ENCODE data around the gene ERC1. TPM values are rescaled to one million over a fixed set of nuclear protein-coding genes. Genes with fewer than 3 reads are reported as not detected.
A peak's percentile ranks its signal among the peaks of the same experiment; 100 is the strongest.

Gene ERC1
- total and polyA plus RNA-seq, 4 donors: 7.4 to 78.2 (median 39.8) TPM

GRCh38 chr12:1459339-1459738, 468.3 kb downstream of the ERC1 start:
- H3K27me3 ChIP-seq (ENCODE audit: control insufficient read depth in 3 of 3, insufficient read depth in 3 of 3, low read length in 2 of 3): no peaks in the 10 kb centered on the region
- TF ChIP-seq, protein P1, sequence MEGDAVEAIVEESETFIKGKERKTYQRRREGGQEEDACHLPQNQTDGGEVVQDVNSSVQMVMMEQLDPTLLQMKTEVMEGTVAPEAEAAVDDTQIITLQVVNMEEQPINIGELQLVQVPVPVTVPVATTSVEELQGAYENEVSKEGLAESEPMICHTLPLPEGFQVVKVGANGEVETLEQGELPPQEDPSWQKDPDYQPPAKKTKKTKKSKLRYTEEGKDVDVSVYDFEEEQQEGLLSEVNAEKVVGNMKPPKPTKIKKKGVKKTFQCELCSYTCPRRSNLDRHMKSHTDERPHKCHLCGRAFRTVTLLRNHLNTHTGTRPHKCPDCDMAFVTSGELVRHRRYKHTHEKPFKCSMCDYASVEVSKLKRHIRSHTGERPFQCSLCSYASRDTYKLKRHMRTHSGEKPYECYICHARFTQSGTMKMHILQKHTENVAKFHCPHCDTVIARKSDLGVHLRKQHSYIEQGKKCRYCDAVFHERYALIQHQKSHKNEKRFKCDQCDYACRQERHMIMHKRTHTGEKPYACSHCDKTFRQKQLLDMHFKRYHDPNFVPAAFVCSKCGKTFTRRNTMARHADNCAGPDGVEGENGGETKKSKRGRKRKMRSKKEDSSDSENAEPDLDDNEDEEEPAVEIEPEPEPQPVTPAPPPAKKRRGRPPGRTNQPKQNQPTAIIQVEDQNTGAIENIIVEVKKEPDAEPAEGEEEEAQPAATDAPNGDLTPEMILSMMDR (IDR thresholded peaks at IDR 0.05; ENCODE audit: control extremely low read depth, extremely low read depth): no peak
- H3K9ac ChIP-seq (ENCODE audit: insufficient read depth in 1 of 2, low read length in 2 of 2): no peak overlapping the region
- 96 to 98% methylated on average over 2 of the region's 2 CpGs for WGBS, 2 donors
- DNase-seq (no peak), ATAC-seq (ENCODE audit: insufficient read depth, low FRiP score) (no peak)
- H3K36me3 ChIP-seq (ENCODE audit: control insufficient read depth in 4 of 4, insufficient read depth in 4 of 4, low read length in 4 of 4): peaks cover 0 to 2% (median 0%) of the 10 kb centered on the region in 4 donors
- no peak overlapping the region for H3K27ac ChIP-seq (ENCODE audit: low read depth in 1 of 2, low read length in 1 of 2)
- peaks cover 0 to 15% (median 0%) of the 10 kb centered on the region in 5 donors for H3K4me1 ChIP-seq (ENCODE audit: control insufficient read depth in 5 of 5, insufficient read depth in 5 of 5, low read length in 5 of 5)
- no peak overlapping the region for H3K4me3 ChIP-seq
- no peaks in the 10 kb centered on the region for H3K9me3 ChIP-seq (ENCODE audit: control insufficient read depth in 4 of 4, insufficient read depth in 3 of 4, low read length in 3 of 4)

DNA sequence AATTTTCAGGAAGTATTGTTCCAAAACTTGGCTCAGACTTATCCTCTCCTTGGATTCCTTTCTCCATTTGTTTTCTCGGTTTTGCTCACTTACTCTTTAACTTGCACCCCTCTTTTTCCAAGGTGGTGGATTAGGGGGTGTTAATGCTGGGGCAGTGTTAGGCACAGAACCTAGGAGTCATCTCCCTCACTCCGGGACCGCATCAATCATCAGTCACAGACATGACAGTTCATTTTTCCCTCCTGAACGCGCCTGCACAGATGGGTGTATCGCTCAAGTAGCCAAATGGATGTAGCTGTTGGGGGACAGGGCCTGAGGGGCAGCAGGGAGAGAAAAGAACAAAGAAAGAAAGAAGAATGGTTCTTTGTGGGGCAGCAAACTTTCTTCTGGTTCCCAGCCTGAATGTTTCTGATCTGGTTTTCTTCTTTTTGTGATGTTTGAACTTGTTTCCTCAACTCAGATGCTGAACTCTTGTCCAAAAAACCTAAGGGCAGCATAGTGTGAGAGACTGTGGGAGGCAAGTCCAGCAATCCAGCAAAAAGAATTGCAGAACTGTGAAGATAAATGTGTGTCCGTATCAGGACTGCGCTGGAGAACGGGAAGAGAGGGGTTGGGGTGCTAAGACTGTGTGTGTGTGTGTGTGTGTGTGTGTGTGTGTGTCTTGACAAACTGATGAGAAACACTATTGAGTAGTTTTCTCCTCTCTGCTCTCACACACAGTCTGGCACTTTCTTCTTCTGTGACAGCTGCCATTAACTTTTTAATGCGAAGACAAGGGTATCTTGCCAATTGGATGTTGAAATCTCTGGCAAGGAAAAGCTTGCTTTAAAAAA, 472.3 kb downstream of the ERC1 start:
- Histone ChIP-seq H3K4me1 (ENCODE audit: control insufficient read depth in 5 of 5, insufficient read depth in 5 of 5, low read length in 5 of 5) (peaks cover 0 to 15% (median 0%) of the 10 kb centered on the region in 5 donors), H3K4me3 (no peak overlapping the region), H3K9me3 (ENCODE audit: control insufficient read depth in 4 of 4, insufficient read depth in 3 of 4, low read length in 3 of 4) (no peaks in the 10 kb centered on the region), H3K9ac (ENCODE audit: insufficient read depth in 1 of 2, low read length in 2 of 2) (peak overlapping the region in 1 of 2 donors; percentile 43), H3K36me3 (ENCODE audit: control insufficient read depth in 4 of 4, insufficient read depth in 4 of 4, low read length in 4 of 4) (no peaks in the 10 kb centered on the region), H3K27ac (ENCODE audit: low read depth in 1 of 2, low read length in 1 of 2) (no peak overlapping the region), H3K27me3 (ENCODE audit: control insufficient read depth in 3 of 3, insufficient read depth in 3 of 3, low read length in 2 of 3) (no peaks in the 10 kb centered on the region)
- DNase-seq (peak; percentile 37 to 71 (median 69)), ATAC-seq (ENCODE audit: insufficient read depth, low FRiP score) (no peak)
- WGBS, 2 donors: 76 to 81% methylated on average over 10 of the region's 10 CpGs
- TF ChIP-seq, protein P1 (IDR thresholded peaks at IDR 0.05; ENCODE audit: control extremely low read depth, extremely low read depth): no peak

- WGBS, 2 donors: 94 to 96% methylated on average over 6 of the region's 6 CpGs
- peaks cover 0 to 26% (median 8%) of the 10 kb centered on the region in 5 donors for H3K4me1 ChIP-seq (ENCODE audit: control insufficient read depth in 5 of 5, insufficient read depth in 5 of 5, low read length in 5 of 5)
- no peak overlapping the region for H3K27ac ChIP-seq (ENCODE audit: low read depth in 1 of 2, low read length in 1 of 2)
- DNase-seq: no peak
- H3K36me3 ChIP-seq (ENCODE audit: control insufficient read depth in 4 of 4, insufficient read depth in 4 of 4, low read length in 4 of 4): no peaks in the 10 kb centered on the region
- no peak overlapping the region for H3K4me3 ChIP-seq
- ATAC-seq (ENCODE audit: insufficient read depth, low FRiP score): no peak
- no peaks in the 10 kb centered on the region for H3K27me3 ChIP-seq (ENCODE audit: control insufficient read depth in 3 of 3, insufficient read depth in 3 of 3, low read length in 2 of 3)
- TF ChIP-seq, protein P1 (IDR thresholded peaks at IDR 0.05; ENCODE audit: control extremely low read depth, extremely low read depth): no peak
- no peaks in the 10 kb centered on the region for H3K9me3 ChIP-seq (ENCODE audit: control insufficient read depth in 4 of 4, insufficient read depth in 3 of 4, low read length in 3 of 4)
- H3K9ac ChIP-seq (ENCODE audit: insufficient read depth in 1 of 2, low read length in 2 of 2): no peak overlapping the region
These were observed 473.9 kb downstream of the ERC1 start for GRCh38 chr12:1464925-1465324.

All from lung (tissue), 12 donors.